Measurements from ENCODE around the gene RBM23. TPM values are rescaled to one million over a fixed set of nuclear protein-coding genes. Genes with fewer than 3 reads are reported as not detected.

The RBM23 gene
- total RNA-seq, 1 experiment from 2014 or later: 70.0 TPM

- no peak for DNase-seq
- peaks cover 6% of the 10 kb centered on the region for H3K4me1 Mint-ChIP-seq (ENCODE audit: low read depth, unreplicated experiment)
- H3K27ac Mint-ChIP-seq (ENCODE audit: unreplicated experiment): no peak overlapping the region
- H3K4me3 ChIP-seq (ENCODE audit: low read depth, low read length): no peak overlapping the region
- H3K9me3 Mint-ChIP-seq (ENCODE audit: unreplicated experiment): no peaks in the 10 kb centered on the region
- H3K27me3 ChIP-seq (replicated peaks; ENCODE audit: control insufficient read depth, insufficient read depth, low read length): no peaks in the 10 kb centered on the region
- ChIA-PET CTCF (no interaction called here), POLR2A (interaction anchor here (0.6 kb wide), 1 partner anchor 30 kb away, joined by 4 read pairs; no protein-coding TSS in a partner anchor)
- no peak for TF ChIP-seq CTCF (IDR thresholded peaks at IDR 0.05; ENCODE audit: insufficient read depth in 1 of 2, low read depth in 1 of 2, low read length in 1 of 2, severe bottlenecking in 1 of 2, unreplicated experiment in 1 of 2)
- no TSS peak for BruUV-seq (replicated peaks)
- H3K4me3 Mint-ChIP-seq (ENCODE audit: unreplicated experiment): no peak overlapping the region
- peaks cover 4% of the 10 kb centered on the region; the same call in 1 of the 2 replicates for H3K4me1 ChIP-seq
- peaks cover 2% of the 10 kb centered on the region for H3K27me3 Mint-ChIP-seq (ENCODE audit: insufficient read depth, unreplicated experiment)
- intact Hi-C loops (cut with micrococcal nuclease; ENCODE audit: unreplicated experiment): no loop called here
- peaks cover 74% of the 10 kb centered on the region for H3K36me3 Mint-ChIP-seq (ENCODE audit: insufficient read depth, unreplicated experiment)
- H3K36me3 ChIP-seq (ENCODE audit: control insufficient read depth, insufficient read depth, low read length): peaks cover 3% of the 10 kb centered on the region
- H3K9me3 ChIP-seq: no peaks in the 10 kb centered on the region
These were observed 4.8 kb upstream of the RBM23 start for GRCh38 chr14:22923746-22924145.

GRCh38 chr14:22922294-22922693, 3.3 kb upstream of the RBM23 start:
- no peak overlapping the region for H3K27ac Mint-ChIP-seq (ENCODE audit: unreplicated experiment)
- Histone ChIP-seq H3K4me3 (ENCODE audit: low read depth, low read length) (no peak overlapping the region), H3K27me3 (replicated peaks; ENCODE audit: control insufficient read depth, insufficient read depth, low read length) (no peaks in the 10 kb centered on the region), H3K36me3 (ENCODE audit: control insufficient read depth, insufficient read depth, low read length) (peaks cover 3% of the 10 kb centered on the region; the same call in 1 of the 2 replicates), H3K4me1 (peaks cover 8% of the 10 kb centered on the region), H3K9me3 (no peaks in the 10 kb centered on the region)
- ChIA-PET CTCF (no interaction called here), POLR2A (no interaction called here)
- H3K4me1 Mint-ChIP-seq (ENCODE audit: low read depth, unreplicated experiment): peaks cover 6% of the 10 kb centered on the region
- no peak for TF ChIP-seq CTCF (IDR thresholded peaks at IDR 0.05; ENCODE audit: insufficient read depth in 1 of 2, low read depth in 1 of 2, low read length in 1 of 2, severe bottlenecking in 1 of 2, unreplicated experiment in 1 of 2)
- no peak overlapping the region for H3K4me3 Mint-ChIP-seq (ENCODE audit: unreplicated experiment)
- BruUV-seq (replicated peaks): no TSS peak
- intact Hi-C loops (cut with micrococcal nuclease; ENCODE audit: unreplicated experiment): no loop called here
- H3K36me3 Mint-ChIP-seq (ENCODE audit: insufficient read depth, unreplicated experiment): peaks cover 86% of the 10 kb centered on the region
- DNase-seq: no peak
- peaks cover 2% of the 10 kb centered on the region for H3K27me3 Mint-ChIP-seq (ENCODE audit: insufficient read depth, unreplicated experiment)
- no peaks in the 10 kb centered on the region for H3K9me3 Mint-ChIP-seq (ENCODE audit: unreplicated experiment)

GRCh38 chr14:22920697-22921096, 1.7 kb upstream of the RBM23 start:
- Histone ChIP-seq H3K27me3 (replicated peaks; ENCODE audit: control insufficient read depth, insufficient read depth, low read length) (no peaks in the 10 kb centered on the region), H3K4me3 (ENCODE audit: low read depth, low read length) (no peak overlapping the region), H3K9me3 (no peaks in the 10 kb centered on the region), H3K36me3 (ENCODE audit: control insufficient read depth, insufficient read depth, low read length) (peaks cover 3% of the 10 kb centered on the region; the same call in 1 of the 2 replicates), H3K4me1 (peaks cover 8% of the 10 kb centered on the region)
- no TSS peak for BruUV-seq (replicated peaks)
- H3K9me3 Mint-ChIP-seq (ENCODE audit: unreplicated experiment): no peaks in the 10 kb centered on the region
- intact Hi-C loops (cut with micrococcal nuclease; ENCODE audit: unreplicated experiment): no loop called here
- H3K4me3 Mint-ChIP-seq (ENCODE audit: unreplicated experiment): no peak overlapping the region
- POLR2A ChIA-PET: no interaction called here
- peaks cover 74% of the 10 kb centered on the region for H3K36me3 Mint-ChIP-seq (ENCODE audit: insufficient read depth, unreplicated experiment)
- DNase-seq: no peak
- peaks cover 2% of the 10 kb centered on the region for H3K27me3 Mint-ChIP-seq (ENCODE audit: insufficient read depth, unreplicated experiment)
- H3K4me1 Mint-ChIP-seq (ENCODE audit: low read depth, unreplicated experiment): peaks cover 6% of the 10 kb centered on the region
- CTCF ChIA-PET: interaction anchor here (0.6 kb wide), 1 partner anchor 113 kb away, joined by 4 read pairs; no protein-coding TSS in a partner anchor
- TF ChIP-seq CTCF (IDR thresholded peaks at IDR 0.05; ENCODE audit: insufficient read depth in 1 of 2, low read depth in 1 of 2, low read length in 1 of 2, severe bottlenecking in 1 of 2, unreplicated experiment in 1 of 2): no peak
- H3K27ac Mint-ChIP-seq (ENCODE audit: unreplicated experiment): no peak overlapping the region

Data from Caco-2 (cell line).